ENCODE data around the gene CD8A. TPM values are rescaled to one million over a fixed set of nuclear protein-coding genes. Genes with fewer than 3 reads are reported as not detected.
A peak's percentile ranks its signal among the peaks of the same experiment; 100 is the strongest.
"Not testable (repeated sequence)": the region's sequence is repeated elsewhere in the genome, so short reads cannot be mapped to it uniquely, and the experiment has no call there.

The CD8A gene
- polyA plus RNA-seq, result 2.1 TPM
- long read RNA-seq, donor 1, partial matches to known transcripts, result 0 of 1 reads
- long read RNA-seq, donor 1, other reads (novel, unspliced or antisense), result 0 of 1 reads
- long read RNA-seq, donor 2, partial matches to known transcripts, result 0 of 2 reads
- long read RNA-seq, donor 2, other reads (novel, unspliced or antisense), result 0 of 2 reads
- long read RNA-seq, donor 3, result 0 reads
- long read RNA-seq, donor 4, result 0 reads
- long read RNA-seq, donor 5, result 0 reads
- long read RNA-seq, donor 6, result 0 reads
- long read RNA-seq, donor 7, result 0 reads
- long read RNA-seq, donor 8, result 0 reads
- long read RNA-seq, donor 9, partial matches to known transcripts, result 0 of 1 reads
- long read RNA-seq, donor 9, other reads (novel, unspliced or antisense), result 0 of 1 reads
- long read RNA-seq, donor 10, result 0 reads
- long read RNA-seq, donor 11, result 0 reads

GRCh38 chr2:86790676-86791572 lies at the start of gene CD8A:
CD8A (minus strand) TSS chr2:86790913; CDS start chr2:86790825, 88 bp downstream.
- peaks cover 9% of the 10 kb centered on the region for H3K9me3 ChIP-seq (ENCODE audit: control insufficient read depth, low read depth, low read length)
- 0% methylated on average over 1 of the region's 57 CpGs for WGBS (ENCODE audit: insufficient coverage, low lambda C conversion rate)
- DNase-seq, result peak in 1 of 2 donors; percentile 36
- H3K27me3 ChIP-seq (ENCODE audit: control insufficient read depth, insufficient read depth, low read length), result peaks cover 84% of the 10 kb centered on the region
- no peaks in the 10 kb centered on the region for H3K36me3 ChIP-seq (ENCODE audit: control insufficient read depth, insufficient read depth, low read length)
- no peak within 1 kb of the TSS for H3K27ac ChIP-seq (ENCODE audit: low read length)
- H3K4me1 ChIP-seq (ENCODE audit: control insufficient read depth, insufficient read depth, low read length), result peaks cover 15% of the 10 kb centered on the region
- peak within 1 kb of the TSS; percentile 5 for H3K4me3 ChIP-seq (ENCODE audit: low read length)

- not testable (repeated sequence) for H3K4me1 ChIP-seq (ENCODE audit: control insufficient read depth, insufficient read depth, low read length); H3K27ac ChIP-seq (ENCODE audit: low read length); DNase-seq; H3K9me3 ChIP-seq (ENCODE audit: control insufficient read depth, low read depth, low read length); H3K4me3 ChIP-seq (ENCODE audit: low read length); H3K36me3 ChIP-seq (ENCODE audit: control insufficient read depth, insufficient read depth, low read length); H3K27me3 ChIP-seq (ENCODE audit: control insufficient read depth, insufficient read depth, low read length)
- WGBS (ENCODE audit: insufficient coverage, low lambda C conversion rate), result no CpG with 5 or more reads among the region's 11 CpGs
These were observed 49.3 kb upstream of the CD8A start for GRCh38 chr2:86839871-86840548.

GRCh38 chr2:86839455-86839854 lies 48.7 kb upstream of the CD8A start:
- WGBS (ENCODE audit: insufficient coverage, low lambda C conversion rate), result no CpG with 5 or more reads among the region's 7 CpGs
- H3K36me3 ChIP-seq (ENCODE audit: control insufficient read depth, insufficient read depth, low read length); H3K4me3 ChIP-seq (ENCODE audit: low read length); DNase-seq; H3K27ac ChIP-seq (ENCODE audit: low read length); H3K27me3 ChIP-seq (ENCODE audit: control insufficient read depth, insufficient read depth, low read length); H3K4me1 ChIP-seq (ENCODE audit: control insufficient read depth, insufficient read depth, low read length); H3K9me3 ChIP-seq (ENCODE audit: control insufficient read depth, low read depth, low read length): not testable (repeated sequence)

DNA sequence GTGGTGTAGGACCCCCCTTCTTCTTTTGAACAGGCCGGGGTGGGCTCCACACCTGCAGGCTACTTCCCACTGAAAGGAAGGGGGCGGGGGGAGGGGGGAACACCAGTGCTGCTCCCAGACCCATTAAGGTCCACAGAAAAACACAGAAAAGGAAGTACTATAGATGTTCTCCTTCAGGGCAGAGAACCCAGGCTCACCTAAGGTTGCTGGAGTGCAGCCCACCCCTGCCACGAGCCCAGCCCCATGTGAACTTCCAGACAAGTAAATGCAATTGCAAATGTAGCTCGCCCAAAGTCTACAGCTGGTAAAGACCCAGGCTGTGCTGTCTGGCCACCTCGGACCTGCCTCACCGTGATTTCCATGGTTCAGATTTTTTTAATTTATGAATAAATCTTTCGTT lies 47.0 kb upstream of the CD8A start:
- WGBS (ENCODE audit: insufficient coverage, low lambda C conversion rate), result no CpG with 5 or more reads among the region's 7 CpGs
- H3K27ac ChIP-seq (ENCODE audit: low read length), result not testable (repeated sequence)

DNA sequence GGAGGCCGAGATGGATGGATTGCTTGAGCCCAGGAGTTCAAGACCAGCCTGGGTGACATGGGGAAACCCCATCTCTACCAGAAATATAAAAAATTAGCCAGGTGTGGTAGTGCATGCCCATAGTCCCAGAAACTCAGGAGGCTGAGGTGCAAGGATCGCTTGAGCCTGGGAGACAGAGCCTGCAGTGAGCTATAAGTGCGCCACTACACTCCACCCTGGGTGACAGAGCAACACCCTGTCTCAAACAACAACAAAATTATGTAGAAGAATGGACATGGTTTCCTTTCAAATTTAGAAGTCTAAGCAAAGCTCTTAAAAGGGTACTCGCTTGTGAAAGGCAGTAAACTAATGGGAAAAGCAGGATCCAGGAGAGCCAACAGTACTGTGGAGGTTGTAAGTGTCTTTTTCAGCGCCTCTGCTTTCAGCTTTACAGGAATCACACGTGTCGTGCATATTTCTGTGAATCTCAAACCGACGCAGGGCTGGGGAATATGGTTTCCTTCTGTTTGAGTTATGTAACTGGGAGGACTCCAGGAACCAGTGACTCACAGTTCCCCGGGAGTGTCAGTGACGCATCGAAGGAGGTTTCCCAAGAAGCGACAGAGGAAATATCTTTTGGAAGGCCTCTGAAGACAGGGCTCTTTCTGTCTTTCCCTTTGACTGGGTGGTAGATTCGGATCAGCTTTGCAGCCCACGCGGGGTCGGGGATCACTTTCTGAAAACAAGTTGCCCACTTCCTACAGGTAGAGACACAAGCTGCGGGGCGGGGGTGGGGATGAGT lies 46.4 kb upstream of the CD8A start:
- DNase-seq, result peak; percentile 58 to 63
- H3K4me1 ChIP-seq (ENCODE audit: control insufficient read depth, insufficient read depth, low read length); H3K27me3 ChIP-seq (ENCODE audit: control insufficient read depth, insufficient read depth, low read length); H3K36me3 ChIP-seq (ENCODE audit: control insufficient read depth, insufficient read depth, low read length); H3K9me3 ChIP-seq (ENCODE audit: control insufficient read depth, low read depth, low read length); H3K27ac ChIP-seq (ENCODE audit: low read length); H3K4me3 ChIP-seq (ENCODE audit: low read length): not testable (repeated sequence)
- whole genome bisulfite sequencing (ENCODE audit: insufficient coverage, low lambda C conversion rate), result no CpG with 5 or more reads among the region's 19 CpGs

More for the DNA sequence above, 47.0 kb upstream of the CD8A start:
- not testable (repeated sequence) for H3K36me3 ChIP-seq (ENCODE audit: control insufficient read depth, insufficient read depth, low read length); DNase-seq; H3K27me3 ChIP-seq (ENCODE audit: control insufficient read depth, insufficient read depth, low read length); H3K4me3 ChIP-seq (ENCODE audit: low read length); H3K4me1 ChIP-seq (ENCODE audit: control insufficient read depth, insufficient read depth, low read length); H3K9me3 ChIP-seq (ENCODE audit: control insufficient read depth, low read depth, low read length)

DNA sequence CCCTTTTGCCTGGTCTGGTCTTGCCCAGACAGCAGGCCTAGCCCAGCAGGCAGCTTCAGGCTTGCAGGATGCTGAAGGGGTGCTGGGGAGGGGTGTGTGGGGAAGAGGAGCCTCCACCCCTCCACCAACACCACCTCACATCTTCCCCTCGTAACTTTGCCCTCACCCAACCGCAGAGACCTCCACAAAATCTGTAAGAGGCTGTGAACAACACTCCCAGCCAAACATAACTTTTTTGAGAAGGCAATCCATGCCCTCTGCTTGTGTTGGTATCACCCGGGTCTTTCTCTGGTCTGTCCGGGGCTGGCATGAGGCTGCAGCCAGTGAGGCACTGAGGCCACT lies 44.8 kb upstream of the CD8A start:
- not testable (repeated sequence) for H3K27me3 ChIP-seq (ENCODE audit: control insufficient read depth, insufficient read depth, low read length); H3K9me3 ChIP-seq (ENCODE audit: control insufficient read depth, low read depth, low read length); DNase-seq; H3K36me3 ChIP-seq (ENCODE audit: control insufficient read depth, insufficient read depth, low read length); H3K4me1 ChIP-seq (ENCODE audit: control insufficient read depth, insufficient read depth, low read length); H3K27ac ChIP-seq (ENCODE audit: low read length); H3K4me3 ChIP-seq (ENCODE audit: low read length)
- no CpG with 5 or more reads among the region's 4 CpGs for WGBS (ENCODE audit: insufficient coverage, low lambda C conversion rate)

- no peaks in the 10 kb centered on the region for H3K9me3 ChIP-seq (ENCODE audit: control insufficient read depth, low read depth, low read length)
These were observed 42.6 kb upstream of the CD8A start for GRCh38 chr2:86833315-86833714.

DNA sequence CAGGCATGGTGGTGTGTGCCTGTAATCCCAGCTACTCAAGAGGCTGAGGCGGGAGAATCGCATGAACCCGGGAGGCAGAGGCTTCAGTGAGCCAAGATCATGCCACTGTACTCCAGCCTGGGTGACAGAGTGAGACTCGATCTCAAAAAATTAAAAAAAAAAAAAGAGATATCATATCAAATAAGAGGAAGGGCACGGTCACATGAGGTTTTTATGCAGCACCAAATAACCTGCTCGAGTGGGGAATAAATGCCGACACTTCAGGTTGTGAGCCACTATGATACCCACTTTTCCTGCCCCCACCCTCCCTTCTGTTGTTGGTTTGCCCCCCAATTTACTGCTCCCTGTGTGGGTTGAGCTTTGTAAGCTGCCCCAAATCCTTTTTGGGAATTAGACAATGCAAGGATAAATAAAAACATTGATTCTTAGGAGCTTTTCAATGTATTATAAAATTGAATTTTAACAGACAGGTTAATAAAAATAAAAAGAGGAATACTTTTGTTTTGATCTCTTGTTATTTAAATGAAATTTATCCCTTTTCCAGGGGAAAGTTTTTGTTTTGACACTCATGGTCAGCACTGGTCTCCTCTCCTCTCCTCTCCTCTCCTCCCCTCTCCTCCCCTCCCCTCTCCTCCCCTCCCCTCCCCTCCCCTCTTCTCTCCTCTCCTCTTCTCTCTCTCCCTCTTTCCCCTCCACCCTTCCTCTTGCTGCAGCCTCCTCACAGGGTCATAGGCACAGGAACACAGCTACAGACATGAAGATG lies 41.8 kb upstream of the CD8A start:
- Histone ChIP-seq H3K4me3 (ENCODE audit: low read length) (no peak overlapping the region), H3K27ac (ENCODE audit: low read length) (no peak overlapping the region)

More at GRCh38 chr2:86833315-86833714, 42.6 kb upstream of the CD8A start:
- H3K4me3 ChIP-seq (ENCODE audit: low read length), result no peak overlapping the region
- no CpG with 5 or more reads among the region's 10 CpGs for WGBS (ENCODE audit: insufficient coverage, low lambda C conversion rate)
- no peaks in the 10 kb centered on the region for H3K27me3 ChIP-seq (ENCODE audit: control insufficient read depth, insufficient read depth, low read length)
- no peak for DNase-seq
- H3K27ac ChIP-seq (ENCODE audit: low read length), result no peak overlapping the region
- H3K4me1 ChIP-seq (ENCODE audit: control insufficient read depth, insufficient read depth, low read length), result peaks cover 2% of the 10 kb centered on the region
- no peaks in the 10 kb centered on the region for H3K36me3 ChIP-seq (ENCODE audit: control insufficient read depth, insufficient read depth, low read length)

DNA sequence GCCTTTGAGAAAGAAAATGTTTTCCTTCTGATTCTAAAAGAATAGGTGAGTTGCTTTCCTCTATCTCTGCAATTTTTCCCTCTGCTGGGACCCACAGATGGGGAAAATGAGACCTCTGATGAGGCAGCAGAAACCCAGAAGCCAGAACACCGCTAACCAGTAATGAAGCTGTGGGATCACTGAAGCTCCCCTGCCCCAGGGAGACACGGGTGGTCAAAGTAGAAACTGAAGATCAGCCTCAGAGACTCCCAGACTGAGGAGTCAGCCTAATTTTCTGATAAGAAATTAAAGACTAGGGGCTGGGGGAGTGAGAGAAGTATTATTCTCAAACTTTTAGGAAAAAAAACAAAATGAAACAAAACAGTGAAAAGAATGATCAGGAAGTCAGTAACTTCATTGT lies 40.8 kb upstream of the CD8A start:
- WGBS (ENCODE audit: insufficient coverage, low lambda C conversion rate), result 0% methylated on average over 1 of the region's 2 CpGs

More for the DNA sequence above, 41.8 kb upstream of the CD8A start:
- H3K4me1 ChIP-seq (ENCODE audit: control insufficient read depth, insufficient read depth, low read length), result peaks cover 2% of the 10 kb centered on the region
- no peak for DNase-seq
- H3K27me3 ChIP-seq (ENCODE audit: control insufficient read depth, insufficient read depth, low read length), result no peaks in the 10 kb centered on the region
- H3K9me3 ChIP-seq (ENCODE audit: control insufficient read depth, low read depth, low read length), result no peaks in the 10 kb centered on the region
- no peaks in the 10 kb centered on the region for H3K36me3 ChIP-seq (ENCODE audit: control insufficient read depth, insufficient read depth, low read length)
- 90% methylated on average over 3 of the region's 7 CpGs for WGBS (ENCODE audit: insufficient coverage, low lambda C conversion rate)

More for the DNA sequence above, 40.8 kb upstream of the CD8A start:
- Histone ChIP-seq H3K27me3 (ENCODE audit: control insufficient read depth, insufficient read depth, low read length) (no peaks in the 10 kb centered on the region), H3K36me3 (ENCODE audit: control insufficient read depth, insufficient read depth, low read length) (no peaks in the 10 kb centered on the region), H3K9me3 (ENCODE audit: control insufficient read depth, low read depth, low read length) (no peaks in the 10 kb centered on the region), H3K27ac (ENCODE audit: low read length) (no peak overlapping the region), H3K4me1 (ENCODE audit: control insufficient read depth, insufficient read depth, low read length) (no peaks in the 10 kb centered on the region), H3K4me3 (ENCODE audit: low read length) (no peak overlapping the region)
- no peak for DNase-seq

All from large intestine (tissue), 12 donors.